Measurements from ENCODE around the gene NAA15.
A peak's percentile ranks its signal among the peaks of the same experiment; 100 is the strongest.
"Not testable (repeated sequence)": the region's sequence is repeated elsewhere in the genome, so short reads cannot be mapped to it uniquely, and the experiment has no call there.

NAA15 gene

DNA sequence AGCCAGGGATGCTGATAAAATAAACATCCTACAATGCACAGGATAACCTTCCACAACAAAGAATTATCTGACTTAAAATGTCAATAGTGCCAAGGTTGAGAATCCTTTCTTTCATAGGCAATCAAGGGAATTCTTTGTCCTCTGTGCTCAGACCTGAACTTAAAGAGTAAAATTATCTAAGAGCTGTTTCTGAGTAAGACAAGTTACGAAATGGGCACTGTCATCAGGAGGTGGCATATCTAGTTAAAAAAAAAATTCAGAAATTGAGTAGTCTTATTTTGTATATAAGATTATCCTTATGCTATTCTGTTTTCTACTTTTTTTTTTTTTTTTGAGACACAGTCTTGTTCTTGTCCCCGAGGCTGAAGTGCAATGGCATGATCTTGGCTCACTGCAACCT lies 149.3 kb downstream of the NAA15 start:
- no peak for DNase-seq (ENCODE audit: low read depth in 2 of 2)

DNA sequence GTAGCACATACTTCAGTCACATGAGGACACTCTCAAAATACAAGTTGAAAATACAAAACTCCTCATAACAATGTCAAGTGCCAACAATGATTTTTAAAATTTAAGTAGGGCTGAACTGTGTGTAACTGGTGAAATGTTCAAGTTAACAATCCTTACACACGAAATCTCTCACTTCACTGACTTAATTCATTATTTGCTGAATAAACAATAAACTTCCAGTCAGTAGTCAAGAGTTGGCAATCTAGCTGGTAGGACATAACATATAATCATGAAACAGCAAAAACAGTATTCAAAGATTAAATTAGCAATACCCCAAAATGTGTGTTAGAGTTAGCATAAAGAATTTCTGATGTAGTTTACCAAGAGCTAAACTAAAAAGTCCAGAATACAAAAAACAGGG lies 150.7 kb downstream of the NAA15 start:
- DNase-seq (ENCODE audit: low read depth in 2 of 2): no peak

DNA sequence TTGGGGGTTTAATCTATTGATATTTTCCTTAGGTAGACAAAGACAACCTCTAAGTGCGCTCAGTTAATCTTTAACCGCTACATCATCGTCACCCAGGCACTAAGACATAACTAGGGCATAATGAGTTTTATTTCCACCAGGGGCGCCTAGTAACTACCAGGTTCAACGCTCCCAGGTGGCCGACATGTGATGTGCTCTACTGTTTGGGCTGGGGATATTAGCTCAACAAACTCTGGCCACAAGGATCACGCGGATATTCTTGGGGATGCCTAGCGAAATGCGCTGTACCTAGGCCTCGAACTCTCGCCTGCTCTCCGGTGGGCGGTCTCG lies 151.7 kb downstream of the NAA15 start:
- no peak for DNase-seq (ENCODE audit: low read depth in 2 of 2)

DNA sequence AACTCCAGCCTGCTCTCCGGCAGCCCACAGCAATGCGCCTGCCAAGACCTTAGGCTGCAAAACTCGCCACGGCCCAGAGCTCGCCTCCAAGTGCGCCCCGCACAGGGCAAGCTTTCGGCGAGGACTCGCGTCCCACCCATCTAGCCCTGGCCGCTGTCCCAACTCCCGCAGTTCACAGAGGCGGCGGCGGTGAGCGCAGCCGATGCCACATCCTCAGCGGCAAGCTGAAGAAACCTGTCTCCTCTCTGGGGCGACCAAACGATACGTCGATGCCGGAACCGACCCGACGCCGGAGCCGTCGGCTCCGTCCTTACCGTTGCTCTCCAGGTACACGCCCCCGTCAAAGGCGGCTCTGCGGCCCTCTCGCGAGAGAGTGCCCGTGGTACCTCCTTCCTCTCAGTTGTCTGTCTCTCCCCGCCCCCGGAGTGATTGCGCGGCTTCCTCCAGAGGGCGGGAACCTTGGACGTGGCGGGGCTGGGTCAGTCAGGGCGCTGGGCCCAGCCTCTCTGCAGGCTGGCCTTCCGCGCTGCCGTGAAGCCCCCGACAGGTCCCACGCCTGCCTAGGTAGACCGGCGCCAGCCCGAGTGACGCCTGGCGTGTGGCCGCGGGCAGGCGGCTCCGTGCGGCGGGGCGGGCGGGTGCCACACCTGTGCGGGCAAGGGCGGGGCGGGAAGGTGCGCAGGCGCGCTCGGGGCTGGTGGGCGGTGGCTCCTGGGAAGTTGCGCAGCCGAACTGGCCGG lies 152.2 kb downstream of the NAA15 start:
- peak; percentile 95 for DNase-seq (ENCODE audit: low read depth in 2 of 2)

DNA sequence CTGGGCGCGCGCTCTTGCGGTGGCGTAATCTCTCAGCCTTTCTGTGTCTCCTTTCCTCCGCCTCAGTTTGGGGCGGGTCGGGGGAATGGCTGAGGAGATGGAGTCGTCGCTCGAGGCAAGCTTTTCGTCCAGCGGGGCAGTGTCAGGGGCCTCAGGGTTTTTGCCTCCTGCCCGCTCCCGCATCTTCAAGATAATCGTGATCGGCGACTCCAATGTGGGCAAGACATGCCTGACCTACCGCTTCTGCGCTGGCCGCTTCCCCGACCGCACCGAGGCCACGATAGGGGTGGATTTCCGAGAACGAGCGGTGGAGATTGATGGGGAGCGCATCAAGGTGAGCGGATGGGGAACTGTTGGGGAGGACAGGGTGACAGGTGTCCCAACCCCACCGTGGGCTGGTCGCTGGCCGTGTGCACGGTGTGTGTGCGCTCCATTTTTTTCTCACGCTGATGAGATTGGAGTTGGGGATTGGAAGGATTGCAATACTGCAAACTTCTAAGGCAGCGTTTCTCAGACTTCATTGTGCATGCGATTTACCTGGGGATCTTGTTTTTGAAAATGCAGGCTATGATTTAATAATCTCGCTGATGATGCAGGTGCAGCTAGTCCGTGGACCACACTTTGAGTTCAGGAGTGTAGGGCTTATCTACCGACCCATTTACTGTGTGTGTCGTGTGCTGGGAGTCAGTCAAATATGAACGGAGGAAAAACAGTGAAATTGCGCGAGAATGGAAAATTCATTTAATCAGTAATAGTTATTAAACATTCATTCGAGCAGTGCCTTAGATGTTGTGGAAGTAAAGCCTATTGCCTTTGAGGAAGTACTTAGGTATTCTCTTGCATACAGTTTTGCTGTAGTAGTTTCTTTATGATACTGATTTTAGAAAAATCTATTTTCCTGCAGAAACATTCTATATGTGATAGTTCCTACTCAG lies 153.1 kb downstream of the NAA15 start, which contains the start of gene RAB33B:
Gene RAB33B, plus strand, starts transcription at position 11 of the 935 bp plus-strand sequence. Its CDS starts 75 bp downstream, at position 86.
- DNase-seq (ENCODE audit: low read depth in 2 of 2): no peak

DNA sequence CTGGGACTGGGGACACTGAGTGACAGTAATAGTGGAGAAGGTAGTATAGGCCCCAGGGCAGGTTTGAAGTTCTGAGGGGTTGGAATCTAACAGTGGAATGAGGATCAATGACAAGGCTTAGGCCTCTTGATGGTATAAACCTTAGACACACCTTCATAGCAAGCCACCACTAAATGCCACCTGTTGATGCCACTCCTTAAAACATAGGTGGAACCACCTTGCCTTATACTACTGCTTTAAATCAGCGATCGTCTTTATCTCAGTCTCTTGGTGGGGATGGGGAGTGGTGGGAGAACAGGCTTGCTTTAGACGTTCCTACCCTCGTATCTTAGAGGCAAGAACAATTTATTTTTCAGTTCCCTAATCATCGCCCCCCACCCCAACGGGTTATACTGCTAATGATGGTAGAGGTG lies 153.8 kb downstream of the NAA15 start:
- no peak for DNase-seq (ENCODE audit: low read depth in 2 of 2)

DNA sequence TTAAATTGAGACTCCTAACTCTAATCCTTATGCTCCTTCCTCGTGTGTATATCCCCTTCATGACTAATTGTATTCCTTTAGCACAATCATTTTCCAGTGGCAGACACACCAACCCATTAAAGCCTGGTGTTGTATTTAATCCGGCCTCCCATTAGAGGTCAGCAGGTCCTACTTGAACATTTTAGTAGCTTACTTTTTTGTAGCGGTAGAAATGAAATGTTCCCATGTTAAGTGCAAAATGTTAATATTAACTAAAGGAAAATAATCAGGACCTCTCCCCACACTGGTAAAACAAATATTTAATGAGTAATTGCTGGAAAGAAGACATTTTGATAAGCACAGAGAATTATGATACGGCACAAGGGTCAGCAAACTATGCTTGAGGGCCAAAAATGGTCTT lies 156.0 kb downstream of the NAA15 start:
- no peak for DNase-seq (ENCODE audit: low read depth in 2 of 2)

DNA sequence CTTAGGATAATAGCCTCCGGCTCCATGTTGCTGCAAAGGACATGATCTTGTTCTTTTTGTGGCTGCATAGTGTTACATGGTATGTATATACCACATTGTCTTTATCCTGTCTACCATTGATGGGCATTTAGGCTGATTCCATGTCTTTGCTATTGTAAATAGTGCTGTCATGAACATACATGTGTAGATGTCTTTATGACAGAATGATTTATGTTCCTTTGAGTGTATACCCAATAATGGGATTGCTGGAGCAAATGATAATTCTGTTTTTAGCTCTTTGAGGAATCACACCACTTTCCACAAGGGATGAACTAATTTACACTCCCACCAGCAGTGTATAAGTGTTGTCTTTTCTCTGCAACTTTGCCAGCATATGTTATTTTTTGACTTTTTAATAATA lies 157.2 kb downstream of the NAA15 start:
- DNase-seq (ENCODE audit: low read depth in 2 of 2): no peak

DNA sequence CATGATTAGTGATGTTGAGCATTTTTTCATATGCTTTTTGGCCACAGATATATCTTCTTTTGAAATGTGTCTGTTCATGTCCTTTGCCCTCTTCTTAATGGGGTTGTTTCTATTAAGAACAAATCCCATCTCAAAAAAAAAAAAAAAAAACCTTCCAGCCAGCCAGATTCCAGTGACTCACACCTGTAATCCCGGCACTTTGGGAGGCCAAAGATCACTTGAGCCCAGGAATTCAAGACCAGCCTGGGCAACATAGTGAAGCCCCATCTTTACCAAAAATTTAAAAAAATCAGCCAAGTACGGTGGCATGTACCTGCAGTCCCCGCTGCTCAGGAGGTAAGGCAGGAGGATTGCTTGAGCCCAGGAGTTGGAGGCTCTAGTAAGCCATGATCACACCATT lies 157.7 kb downstream of the NAA15 start:
- no peak for DNase-seq (ENCODE audit: low read depth in 2 of 2)

DNA sequence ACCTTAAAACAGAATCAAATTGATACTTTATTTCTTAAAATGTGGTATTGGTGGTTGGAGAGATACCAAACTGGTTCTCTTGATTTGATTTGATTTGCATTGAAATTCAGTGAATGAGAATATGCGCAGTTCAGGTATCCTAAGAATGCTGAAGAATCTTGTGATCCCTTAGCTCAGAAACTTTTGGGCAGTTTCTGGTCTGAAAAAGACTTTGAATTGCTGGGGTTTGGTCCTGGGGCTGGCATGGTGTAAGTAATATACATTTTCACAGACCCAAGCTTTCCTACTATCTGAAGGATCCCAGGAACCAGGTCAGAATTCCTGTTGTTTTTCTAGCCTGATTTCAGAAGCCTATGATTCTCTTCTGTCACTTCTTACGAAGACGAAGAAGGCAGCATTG lies 159.3 kb downstream of the NAA15 start:
- DNase-seq (ENCODE audit: low read depth in 2 of 2): no peak

DNA sequence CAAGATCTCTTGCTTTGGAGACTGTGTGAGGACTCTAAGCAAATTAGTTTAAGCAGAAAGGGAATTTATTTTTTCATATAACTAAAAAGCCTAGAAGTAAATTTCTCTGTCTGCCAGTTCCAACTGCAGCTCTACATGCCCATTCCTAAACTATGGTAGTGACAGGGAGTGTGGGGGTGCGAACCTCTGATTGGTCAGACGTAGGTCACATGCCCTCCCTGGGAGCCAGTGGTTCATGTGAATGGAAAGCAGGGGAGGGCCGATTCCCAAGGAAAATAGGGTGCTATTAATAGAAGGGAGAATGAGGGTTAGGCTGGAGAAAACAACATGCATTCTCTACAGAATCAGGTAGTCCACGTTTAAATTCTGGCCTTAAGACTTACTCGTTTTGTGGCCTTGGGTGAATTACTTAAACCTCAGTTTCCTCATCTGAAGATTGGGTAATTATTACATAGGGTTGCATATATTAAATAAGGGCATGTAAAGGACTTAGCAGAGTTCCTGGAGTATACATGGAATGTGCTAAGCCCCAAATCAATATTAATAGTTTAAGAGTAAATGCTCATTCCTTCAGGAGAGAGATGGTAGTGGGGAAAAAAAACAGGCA lies 159.8 kb downstream of the NAA15 start:
- no peak for DNase-seq (ENCODE audit: low read depth in 2 of 2)

DNA sequence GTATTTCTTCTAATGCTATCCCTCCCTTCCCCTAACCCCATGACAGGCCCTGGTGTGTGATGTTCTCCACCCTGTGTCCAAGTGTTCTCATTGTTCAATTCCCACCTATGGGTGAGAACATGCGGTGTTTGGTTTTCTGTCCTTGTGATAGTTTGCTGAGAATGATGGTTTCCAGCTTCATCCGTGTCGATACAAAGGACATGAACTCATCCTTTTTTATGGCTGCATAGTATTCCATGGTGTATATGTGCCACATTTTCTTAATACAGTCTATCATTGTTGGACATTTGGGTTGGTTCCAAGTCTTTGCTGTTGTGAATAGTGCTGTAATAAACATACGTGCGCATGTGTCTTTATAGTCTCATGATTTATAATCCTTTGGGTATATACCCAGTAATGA lies 163.2 kb downstream of the NAA15 start:
- not testable (repeated sequence) for DNase-seq (ENCODE audit: low read depth in 2 of 2)

DNA sequence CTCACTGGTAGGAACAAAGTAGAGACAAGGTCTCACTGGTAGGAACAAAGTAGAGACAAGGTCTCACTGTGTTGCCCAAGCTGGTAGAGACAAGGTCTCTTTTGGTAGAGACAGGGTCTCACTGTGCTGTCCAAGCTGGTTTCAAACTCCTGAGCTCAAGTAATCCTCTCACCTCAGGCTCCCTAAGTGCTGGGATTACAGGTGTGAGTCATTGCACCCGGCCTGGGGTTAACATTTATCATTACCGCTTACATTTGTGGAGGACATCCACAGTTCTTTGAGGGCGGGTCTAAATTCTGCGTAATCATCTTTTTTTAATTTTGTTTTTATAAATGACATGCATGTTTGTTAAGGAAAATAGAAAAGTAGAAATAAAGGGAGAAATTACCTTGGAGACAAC lies 164.6 kb downstream of the NAA15 start:
- no peak for DNase-seq (ENCODE audit: low read depth in 2 of 2)

DNA sequence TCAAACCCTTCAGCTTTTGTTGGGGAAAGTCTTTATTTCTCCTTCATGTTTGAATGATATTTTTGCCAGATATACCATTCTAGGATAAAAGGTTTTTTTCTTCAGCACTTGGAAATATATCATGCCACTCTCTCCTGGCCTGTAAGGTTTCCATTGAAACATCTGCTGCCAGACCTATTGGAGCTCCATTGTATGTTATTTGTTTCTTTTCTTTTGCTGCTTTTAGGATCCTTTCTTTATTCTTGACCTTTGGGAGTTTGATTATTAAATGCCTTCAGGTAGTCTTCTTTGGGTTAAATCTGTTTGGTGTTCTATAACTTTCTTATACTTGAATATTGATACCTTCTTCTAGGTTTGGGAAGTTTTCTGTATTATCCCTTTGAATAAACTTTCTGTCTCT lies 167.5 kb downstream of the NAA15 start:
- DNase-seq (ENCODE audit: low read depth in 2 of 2): not testable (repeated sequence)

DNA sequence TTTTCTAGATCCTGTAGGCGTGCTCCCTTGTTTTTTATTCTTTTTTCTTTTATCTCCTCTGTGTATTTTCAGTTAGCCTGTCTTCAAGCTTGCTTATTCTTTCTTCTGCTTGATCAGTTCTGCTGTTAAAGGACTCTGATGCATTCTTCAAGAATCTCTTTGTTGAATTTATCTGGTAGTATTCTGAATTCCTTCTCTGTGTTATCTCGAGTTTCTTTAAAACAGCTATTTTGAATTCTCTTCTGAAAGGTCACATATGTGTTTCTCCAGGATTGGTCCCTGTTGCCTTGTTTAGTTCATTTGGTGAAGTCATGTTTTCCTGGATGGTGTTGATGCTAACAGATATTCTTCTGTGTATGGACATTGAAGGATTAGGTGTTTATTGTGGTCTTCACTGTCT lies 167.9 kb downstream of the NAA15 start:
- DNase-seq (ENCODE audit: low read depth in 2 of 2): no peak
